ENCODE measurements around the gene MAGI3.

Gene MAGI3

GRCh38 chr1:113429461-113430153 is 39.3 kb downstream of the MAGI3 start:
- no peak overlapping the region for H3K4me3 ChIP-seq (ENCODE audit: low read length)
- H3K27ac ChIP-seq (ENCODE audit: low read length): no peak overlapping the region
- H3K4me1 ChIP-seq (ENCODE audit: insufficient read depth, low read length): no peaks in the 10 kb centered on the region
- H3K9ac ChIP-seq (ENCODE audit: low read depth, low read length): no peak overlapping the region
- no peaks in the 10 kb centered on the region for H3K9me3 ChIP-seq (ENCODE audit: insufficient read depth, low read depth, low read length)
- no peaks in the 10 kb centered on the region for H3K27me3 ChIP-seq (ENCODE audit: insufficient read depth, low read length)
- H3K36me3 ChIP-seq (ENCODE audit: insufficient read depth, low read depth, low read length): no peaks in the 10 kb centered on the region

- Histone ChIP-seq H3K4me3 (ENCODE audit: low read length) (no peak overlapping the region), H3K27me3 (ENCODE audit: insufficient read depth, low read length) (no peaks in the 10 kb centered on the region), H3K36me3 (ENCODE audit: insufficient read depth, low read depth, low read length) (no peaks in the 10 kb centered on the region), H3K9ac (ENCODE audit: low read depth, low read length) (no peak overlapping the region), H3K4me1 (ENCODE audit: insufficient read depth, low read length) (no peaks in the 10 kb centered on the region), H3K9me3 (ENCODE audit: insufficient read depth, low read depth, low read length) (no peaks in the 10 kb centered on the region), H3K27ac (ENCODE audit: low read length) (no peak overlapping the region)
These were observed 42.9 kb downstream of the MAGI3 start for GRCh38 chr1:113433184-113433583.

- no peaks in the 10 kb centered on the region for H3K36me3 ChIP-seq (ENCODE audit: insufficient read depth, low read depth, low read length)
- no peaks in the 10 kb centered on the region for H3K9me3 ChIP-seq (ENCODE audit: insufficient read depth, low read depth, low read length)
- H3K27ac ChIP-seq (ENCODE audit: low read length): no peak overlapping the region
- no peak overlapping the region for H3K4me3 ChIP-seq (ENCODE audit: low read length)
- no peaks in the 10 kb centered on the region for H3K27me3 ChIP-seq (ENCODE audit: insufficient read depth, low read length)
- no peak overlapping the region for H3K9ac ChIP-seq (ENCODE audit: low read depth, low read length)
- H3K4me1 ChIP-seq (ENCODE audit: insufficient read depth, low read length): no peaks in the 10 kb centered on the region
These were observed 44.0 kb downstream of the MAGI3 start for GRCh38 chr1:113434081-113434873.

- no peak overlapping the region for H3K9ac ChIP-seq (ENCODE audit: low read depth, low read length)
- H3K27me3 ChIP-seq (ENCODE audit: insufficient read depth, low read length): no peaks in the 10 kb centered on the region
- H3K27ac ChIP-seq (ENCODE audit: low read length): no peak overlapping the region
- H3K4me1 ChIP-seq (ENCODE audit: insufficient read depth, low read length): no peaks in the 10 kb centered on the region
- no peaks in the 10 kb centered on the region for H3K9me3 ChIP-seq (ENCODE audit: insufficient read depth, low read depth, low read length)
- H3K36me3 ChIP-seq (ENCODE audit: insufficient read depth, low read depth, low read length): no peaks in the 10 kb centered on the region
- no peak overlapping the region for H3K4me3 ChIP-seq (ENCODE audit: low read length)
These were observed 44.5 kb downstream of the MAGI3 start for GRCh38 chr1:113434874-113435175.

GRCh38 chr1:113437554-113438341 is 47.4 kb downstream of the MAGI3 start:
- Histone ChIP-seq H3K27ac (ENCODE audit: low read length) (no peak overlapping the region), H3K36me3 (ENCODE audit: insufficient read depth, low read depth, low read length) (no peaks in the 10 kb centered on the region), H3K4me3 (ENCODE audit: low read length) (no peak overlapping the region), H3K4me1 (ENCODE audit: insufficient read depth, low read length) (peaks cover 3% of the 10 kb centered on the region; the same call in 1 of the 2 replicates), H3K27me3 (ENCODE audit: insufficient read depth, low read length) (no peaks in the 10 kb centered on the region), H3K9me3 (ENCODE audit: insufficient read depth, low read depth, low read length) (no peaks in the 10 kb centered on the region), H3K9ac (ENCODE audit: low read depth, low read length) (no peak overlapping the region)

DNA sequence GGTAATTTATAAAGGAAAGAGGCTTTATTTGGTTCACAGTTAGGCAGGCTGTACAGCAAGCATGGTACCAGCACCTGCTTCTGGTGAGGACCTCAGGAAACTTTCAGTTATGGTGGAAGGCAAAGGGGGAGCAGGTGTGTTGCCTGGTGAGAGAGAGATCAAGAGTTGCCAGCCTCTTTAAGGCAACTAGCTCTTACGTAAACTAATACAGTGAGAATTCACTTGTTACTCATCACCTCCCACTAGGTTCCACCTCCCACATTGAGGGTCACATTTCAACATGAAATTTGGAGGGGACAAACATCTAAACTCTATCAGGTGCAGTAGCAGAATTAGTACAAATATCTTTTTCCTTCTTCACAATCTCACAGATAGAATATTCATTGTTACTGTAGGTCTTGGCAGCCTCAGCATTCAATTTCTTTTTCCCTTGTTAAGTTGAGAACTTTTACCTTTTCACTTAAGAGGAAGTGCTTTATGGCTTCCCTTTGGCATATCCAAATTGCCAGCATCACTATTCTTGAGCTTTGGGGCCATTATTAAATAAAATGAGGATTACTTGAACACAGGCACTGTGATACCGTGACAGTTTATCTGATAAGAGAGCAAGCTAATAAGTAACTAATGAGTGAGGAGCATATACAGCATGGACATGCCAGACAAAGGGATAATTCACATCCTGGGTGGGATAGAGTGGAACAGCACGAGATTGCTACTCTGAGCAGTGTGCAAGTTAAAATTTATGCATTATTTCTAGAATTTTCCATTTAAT is 48.4 kb downstream of the MAGI3 start:
- H3K9ac ChIP-seq (ENCODE audit: low read depth, low read length): no peak overlapping the region
- no peaks in the 10 kb centered on the region for H3K27me3 ChIP-seq (ENCODE audit: insufficient read depth, low read length)
- no peaks in the 10 kb centered on the region for H3K36me3 ChIP-seq (ENCODE audit: insufficient read depth, low read depth, low read length)

GRCh38 chr1:113439277-113439670 is 49.0 kb downstream of the MAGI3 start:
- Histone ChIP-seq H3K9ac (ENCODE audit: low read depth, low read length) (no peak overlapping the region), H3K36me3 (ENCODE audit: insufficient read depth, low read depth, low read length) (no peaks in the 10 kb centered on the region), H3K27ac (ENCODE audit: low read length) (no peak overlapping the region), H3K4me3 (ENCODE audit: low read length) (no peak overlapping the region), H3K9me3 (ENCODE audit: insufficient read depth, low read depth, low read length) (no peaks in the 10 kb centered on the region), H3K4me1 (ENCODE audit: insufficient read depth, low read length) (peaks cover 7% of the 10 kb centered on the region), H3K27me3 (ENCODE audit: insufficient read depth, low read length) (no peaks in the 10 kb centered on the region)

More for the DNA sequence above, 48.4 kb downstream of the MAGI3 start:
- Histone ChIP-seq H3K9me3 (ENCODE audit: insufficient read depth, low read depth, low read length) (no peaks in the 10 kb centered on the region), H3K4me3 (ENCODE audit: low read length) (no peak overlapping the region), H3K27ac (ENCODE audit: low read length) (no peak overlapping the region), H3K4me1 (ENCODE audit: insufficient read depth, low read length) (peaks cover 3% of the 10 kb centered on the region; the same call in 1 of the 2 replicates)

DNA sequence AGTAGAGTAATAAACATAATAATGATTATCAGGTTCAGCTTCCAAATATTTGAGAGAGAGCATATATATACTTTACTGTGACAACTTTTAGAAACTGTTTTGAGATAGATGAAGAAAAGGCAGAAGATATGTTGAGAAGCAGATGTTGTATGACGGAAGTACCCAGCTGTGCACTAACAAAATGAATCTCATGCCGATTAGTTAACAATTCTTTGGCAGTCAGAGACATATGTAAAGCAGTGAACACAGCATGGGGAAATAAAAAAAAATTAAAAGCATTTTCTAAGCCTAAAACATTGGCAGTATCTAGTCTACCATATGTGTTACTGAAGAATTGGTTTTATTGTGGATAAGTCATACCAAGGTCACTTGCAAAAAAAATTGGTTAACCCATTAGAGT is 51.8 kb downstream of the MAGI3 start:
- no peak overlapping the region for H3K27ac ChIP-seq (ENCODE audit: low read length)
- no peaks in the 10 kb centered on the region for H3K27me3 ChIP-seq (ENCODE audit: insufficient read depth, low read length)
- no peaks in the 10 kb centered on the region for H3K36me3 ChIP-seq (ENCODE audit: insufficient read depth, low read depth, low read length)
- H3K9ac ChIP-seq (ENCODE audit: low read depth, low read length): no peak overlapping the region
- peaks cover 7% of the 10 kb centered on the region for H3K4me1 ChIP-seq (ENCODE audit: insufficient read depth, low read length)
- H3K9me3 ChIP-seq (ENCODE audit: insufficient read depth, low read depth, low read length): no peaks in the 10 kb centered on the region
- H3K4me3 ChIP-seq (ENCODE audit: low read length): no peak overlapping the region

DNA sequence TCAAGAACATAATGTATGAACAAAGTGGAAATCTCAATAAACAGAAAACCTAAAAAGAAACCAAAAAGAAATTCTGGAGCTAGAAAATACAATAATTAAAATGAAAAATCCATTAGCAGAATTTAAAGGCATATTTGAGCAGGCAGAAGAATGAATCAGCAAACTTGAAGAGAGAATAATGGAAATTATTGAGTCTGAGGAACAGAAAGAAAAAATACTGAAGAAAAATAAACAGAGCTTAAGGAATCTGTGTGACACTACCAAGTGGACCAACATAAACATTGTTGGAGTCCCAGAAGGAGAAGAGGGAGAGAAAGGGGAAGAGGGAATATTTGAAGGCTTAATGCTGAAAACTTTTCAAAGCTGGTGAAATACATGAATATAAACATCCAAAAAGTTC is 54.5 kb downstream of the MAGI3 start:
- Histone ChIP-seq H3K4me3 (ENCODE audit: low read length) (no peak overlapping the region), H3K9ac (ENCODE audit: low read depth, low read length) (no peak overlapping the region), H3K27ac (ENCODE audit: low read length) (no peak overlapping the region)

GRCh38 chr1:113451710-113452109 is 61.4 kb downstream of the MAGI3 start:
- Histone ChIP-seq H3K9me3 (ENCODE audit: insufficient read depth, low read depth, low read length) (no peaks in the 10 kb centered on the region), H3K36me3 (ENCODE audit: insufficient read depth, low read depth, low read length) (no peaks in the 10 kb centered on the region), H3K27ac (ENCODE audit: low read length) (no peak overlapping the region), H3K27me3 (ENCODE audit: insufficient read depth, low read length) (no peaks in the 10 kb centered on the region), H3K4me3 (ENCODE audit: low read length) (no peak overlapping the region), H3K4me1 (ENCODE audit: insufficient read depth, low read length) (0 out of 2 replicates have a peak, but pooled peaks cover 3% of the 10 kb centered on the region), H3K9ac (ENCODE audit: low read depth, low read length) (no peak overlapping the region)

More for the DNA sequence above, 54.5 kb downstream of the MAGI3 start:
- no peaks in the 10 kb centered on the region for H3K36me3 ChIP-seq (ENCODE audit: insufficient read depth, low read depth, low read length)
- H3K4me1 ChIP-seq (ENCODE audit: insufficient read depth, low read length): peaks cover 7% of the 10 kb centered on the region
- H3K27me3 ChIP-seq (ENCODE audit: insufficient read depth, low read length): no peaks in the 10 kb centered on the region
- no peaks in the 10 kb centered on the region for H3K9me3 ChIP-seq (ENCODE audit: insufficient read depth, low read depth, low read length)
